ENCODE data around the gene SMIM35.
"Not testable (repeated sequence)": the region's sequence is repeated elsewhere in the genome, so short reads cannot be mapped to it uniquely, and the experiment has no call there.

Gene SMIM35

GRCh38 chr11:118080296-118080695 is 6.5 kb downstream of the SMIM35 start:
- H3K4me3 Mint-ChIP-seq, result no peak overlapping the region
- H3K4me1 Mint-ChIP-seq (ENCODE audit: low read depth), result no peaks in the 10 kb centered on the region
- no peaks in the 10 kb centered on the region for H3K9me3 Mint-ChIP-seq
- no peak for DNase-seq
- H3K27me3 Mint-ChIP-seq, result no peaks in the 10 kb centered on the region
- no peaks in the 10 kb centered on the region for H3K36me3 Mint-ChIP-seq (ENCODE audit: low read depth)
- no peak overlapping the region for H3K27ac Mint-ChIP-seq

- no peak for DNase-seq
- no peaks in the 10 kb centered on the region for H3K9me3 Mint-ChIP-seq
- H3K27ac Mint-ChIP-seq, result no peak overlapping the region
- H3K4me1 Mint-ChIP-seq (ENCODE audit: low read depth), result no peaks in the 10 kb centered on the region
- H3K36me3 Mint-ChIP-seq (ENCODE audit: low read depth), result no peaks in the 10 kb centered on the region
- H3K27me3 Mint-ChIP-seq, result no peaks in the 10 kb centered on the region
- H3K4me3 Mint-ChIP-seq, result no peak overlapping the region
Measured at GRCh38 chr11:118079491-118079890, 7.3 kb downstream of the SMIM35 start.

DNA sequence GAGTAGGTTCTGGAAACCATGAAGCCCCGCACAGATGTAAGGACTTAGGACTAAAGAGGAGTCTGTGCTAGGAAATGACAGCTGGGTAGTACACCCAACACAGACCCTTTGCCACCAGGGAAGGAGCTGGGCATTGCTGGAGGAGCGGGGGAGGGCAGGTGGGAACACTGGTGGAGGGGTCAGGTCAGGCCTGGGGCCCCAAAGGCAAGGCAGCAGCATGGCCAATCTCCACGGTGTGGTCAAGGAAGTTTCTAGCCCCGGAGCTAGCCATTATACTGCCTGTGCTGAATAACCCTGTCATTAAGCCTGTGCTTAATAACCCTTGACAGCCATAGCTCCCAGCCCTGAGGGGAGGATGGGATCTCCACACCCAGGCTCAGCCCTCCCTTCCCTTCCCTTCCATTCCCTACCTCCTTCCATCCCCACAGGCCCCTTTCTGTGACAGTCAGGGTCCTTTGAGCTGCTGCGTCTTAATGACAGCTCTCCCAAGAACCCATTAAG is 7.8 kb downstream of the SMIM35 start:
- H3K4me3 Mint-ChIP-seq, result no peak overlapping the region
- H3K27ac Mint-ChIP-seq, result no peak overlapping the region
- H3K4me1 Mint-ChIP-seq (ENCODE audit: low read depth), result no peaks in the 10 kb centered on the region
- H3K36me3 Mint-ChIP-seq (ENCODE audit: low read depth), result no peaks in the 10 kb centered on the region
- no peak for DNase-seq
- no peaks in the 10 kb centered on the region for H3K9me3 Mint-ChIP-seq
- H3K27me3 Mint-ChIP-seq, result no peaks in the 10 kb centered on the region

- no peak within 1 kb of the TSS for H3K27ac Mint-ChIP-seq
- H3K4me3 Mint-ChIP-seq, result no peak within 1 kb of the TSS
- H3K9me3 Mint-ChIP-seq, result no peaks in the 10 kb centered on the region
- no peaks in the 10 kb centered on the region for H3K27me3 Mint-ChIP-seq
- H3K4me1 Mint-ChIP-seq (ENCODE audit: low read depth), result peaks cover under 1% of the 10 kb centered on the region
- H3K36me3 Mint-ChIP-seq (ENCODE audit: low read depth), result no peaks in the 10 kb centered on the region
- DNase-seq, result no peak
Measured at GRCh38 chr11:118076754-118077281, 9.9 kb downstream of the SMIM35 start, which contains the start of gene TMPRSS4. Gene TMPRSS4, plus strand, starts transcription at chr11:118077078. Its CDS starts 225 bp downstream, at chr11:118077303.

GRCh38 chr11:118074785-118075184 is 12.0 kb downstream of the SMIM35 start:
- no peak overlapping the region for H3K27ac Mint-ChIP-seq
- H3K4me1 Mint-ChIP-seq (ENCODE audit: low read depth), result peaks cover 2% of the 10 kb centered on the region
- DNase-seq, result no peak
- no peak overlapping the region for H3K4me3 Mint-ChIP-seq
- H3K9me3 Mint-ChIP-seq, result no peaks in the 10 kb centered on the region
- no peaks in the 10 kb centered on the region for H3K27me3 Mint-ChIP-seq
- H3K36me3 Mint-ChIP-seq (ENCODE audit: low read depth), result no peaks in the 10 kb centered on the region

GRCh38 chr11:118074091-118074685 is 12.6 kb downstream of the SMIM35 start:
- Mint-ChIP-seq H3K36me3 (ENCODE audit: low read depth) (no peaks in the 10 kb centered on the region), H3K27me3 (no peaks in the 10 kb centered on the region), H3K27ac (no peak overlapping the region), H3K4me3 (no peak overlapping the region), H3K9me3 (no peaks in the 10 kb centered on the region), H3K4me1 (ENCODE audit: low read depth) (peaks cover 2% of the 10 kb centered on the region)
- no peak for DNase-seq

DNA sequence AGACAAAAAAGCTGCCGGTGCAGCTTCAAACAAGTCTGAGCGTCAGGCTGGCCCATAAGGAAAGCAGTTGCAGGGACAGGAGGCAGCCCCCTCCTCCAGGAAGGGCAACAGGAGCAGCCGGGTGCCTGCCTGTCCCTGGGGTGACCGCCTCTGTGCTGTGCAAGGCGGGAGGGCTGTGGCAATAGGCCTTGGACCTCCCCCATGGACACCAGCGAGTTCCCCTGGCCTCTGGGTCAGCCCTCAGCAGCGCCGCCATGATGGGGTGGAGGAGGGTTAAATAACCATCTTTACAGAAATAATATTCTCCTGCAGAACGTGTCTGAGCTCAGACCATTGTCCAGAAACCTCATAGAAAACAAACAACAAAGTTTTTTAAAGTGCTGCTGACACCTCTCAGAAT is 13.2 kb downstream of the SMIM35 start:
- Mint-ChIP-seq H3K27ac (no peak overlapping the region), H3K27me3 (no peaks in the 10 kb centered on the region), H3K4me1 (ENCODE audit: low read depth) (peaks cover 2% of the 10 kb centered on the region), H3K36me3 (ENCODE audit: low read depth) (no peaks in the 10 kb centered on the region), H3K9me3 (no peaks in the 10 kb centered on the region), H3K4me3 (no peak overlapping the region)
- DNase-seq, result no peak

GRCh38 chr11:118071416-118072030 is 15.2 kb downstream of the SMIM35 start:
- Mint-ChIP-seq H3K27ac (no peak overlapping the region), H3K4me1 (ENCODE audit: low read depth) (peaks cover 2% of the 10 kb centered on the region), H3K4me3 (no peak overlapping the region), H3K36me3 (ENCODE audit: low read depth) (no peaks in the 10 kb centered on the region), H3K9me3 (no peaks in the 10 kb centered on the region), H3K27me3 (no peaks in the 10 kb centered on the region)
- DNase-seq, result no peak

- Mint-ChIP-seq H3K36me3 (ENCODE audit: low read depth) (no peaks in the 10 kb centered on the region), H3K27me3 (no peaks in the 10 kb centered on the region), H3K4me1 (ENCODE audit: low read depth) (peaks cover 2% of the 10 kb centered on the region), H3K9me3 (no peaks in the 10 kb centered on the region), H3K27ac (no peak overlapping the region), H3K4me3 (no peak overlapping the region)
- DNase-seq, result no peak
Measured at GRCh38 chr11:118068945-118069612, 17.7 kb downstream of the SMIM35 start.

DNA sequence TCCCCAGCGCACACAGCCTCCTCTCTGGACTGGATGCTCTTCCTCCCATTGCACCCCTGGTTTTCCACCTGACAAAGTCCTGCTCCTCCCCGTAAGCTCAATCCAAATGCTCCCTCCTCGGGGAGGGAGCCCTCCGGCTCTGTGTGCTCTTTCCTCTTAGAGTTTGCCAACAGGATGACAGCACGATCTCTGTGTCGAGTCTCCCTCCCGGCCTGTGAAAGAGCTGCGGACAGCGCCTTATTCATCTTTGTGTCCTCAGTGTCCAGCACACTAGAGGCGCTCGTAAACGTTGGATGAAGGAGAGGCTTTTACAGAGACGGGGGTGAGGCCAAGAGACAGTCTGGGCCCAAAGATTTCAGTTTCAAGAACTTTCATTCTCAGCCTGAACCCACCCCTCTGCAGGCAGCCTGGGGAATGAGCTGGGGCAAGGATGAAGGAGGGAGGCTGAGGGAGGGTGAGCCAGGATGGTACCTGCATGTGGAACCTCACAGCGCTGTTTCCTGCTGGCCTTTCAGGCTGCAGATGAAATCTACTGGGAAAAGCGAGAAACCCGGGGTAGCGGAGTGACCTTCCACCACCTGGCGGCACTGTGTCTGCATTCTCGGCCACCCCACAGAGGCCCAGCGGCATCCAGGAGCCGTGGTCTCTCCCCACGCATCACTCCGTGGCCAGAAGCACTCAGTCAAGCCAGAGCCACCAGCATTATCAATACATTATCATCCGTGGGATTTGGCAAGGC is 18.4 kb downstream of the SMIM35 start:
- Mint-ChIP-seq H3K9me3 (no peaks in the 10 kb centered on the region), H3K4me1 (ENCODE audit: low read depth) (peaks cover 2% of the 10 kb centered on the region), H3K4me3 (no peak overlapping the region), H3K36me3 (ENCODE audit: low read depth) (no peaks in the 10 kb centered on the region), H3K27me3 (no peaks in the 10 kb centered on the region), H3K27ac (no peak overlapping the region)
- DNase-seq, result no peak

DNA sequence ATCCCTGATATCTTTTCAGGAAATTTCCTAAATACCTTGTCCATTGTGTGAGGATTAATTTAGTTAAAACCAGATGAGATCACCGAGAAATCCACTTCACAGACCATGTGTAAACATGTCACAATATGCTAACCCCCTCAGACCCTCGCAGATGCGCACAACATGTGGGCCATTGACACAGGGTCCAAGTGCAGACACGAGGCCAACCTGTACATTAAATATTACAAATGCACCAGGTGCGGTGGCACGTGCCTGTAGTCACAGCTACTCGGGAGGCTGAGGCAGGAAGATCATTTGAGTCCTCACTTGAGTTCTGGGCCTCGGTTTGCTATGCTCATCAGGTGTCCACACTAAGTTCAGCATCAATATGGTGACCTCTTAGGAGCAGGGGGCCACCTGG is 19.8 kb downstream of the SMIM35 start:
- H3K36me3 Mint-ChIP-seq (ENCODE audit: low read depth), result no peaks in the 10 kb centered on the region
- no peaks in the 10 kb centered on the region for H3K27me3 Mint-ChIP-seq
- H3K9me3 Mint-ChIP-seq, result no peaks in the 10 kb centered on the region
- peaks cover 2% of the 10 kb centered on the region for H3K4me1 Mint-ChIP-seq (ENCODE audit: low read depth)
- no peak for DNase-seq
- H3K27ac Mint-ChIP-seq, result no peak overlapping the region
- no peak overlapping the region for H3K4me3 Mint-ChIP-seq

GRCh38 chr11:118065384-118065783 is 21.4 kb downstream of the SMIM35 start:
- Mint-ChIP-seq H3K27ac (no peak overlapping the region), H3K9me3 (no peaks in the 10 kb centered on the region), H3K4me3 (no peak overlapping the region), H3K36me3 (ENCODE audit: low read depth) (no peaks in the 10 kb centered on the region), H3K27me3 (no peaks in the 10 kb centered on the region), H3K4me1 (ENCODE audit: low read depth) (no peaks in the 10 kb centered on the region)
- no peak for DNase-seq

DNA sequence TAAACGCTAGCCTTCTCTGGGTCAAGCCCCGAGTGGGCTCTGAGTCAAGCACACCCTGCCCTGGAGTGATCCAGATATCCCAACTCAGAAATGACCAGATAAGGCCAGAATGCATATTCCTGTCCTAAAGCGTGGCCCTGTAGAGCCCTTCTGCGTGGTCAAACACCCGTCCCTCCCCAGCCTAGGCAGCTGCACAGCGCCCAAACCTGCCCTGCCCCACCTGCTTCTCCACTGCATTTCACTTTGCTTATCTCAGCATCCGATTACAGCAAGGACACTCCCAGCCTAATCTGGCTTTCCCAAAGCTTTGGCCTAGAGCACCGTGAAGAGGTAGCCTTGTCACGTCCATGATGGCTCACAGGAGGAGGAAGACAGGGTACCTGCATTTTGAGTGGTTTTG is 21.8 kb downstream of the SMIM35 start:
- DNase-seq, result no peak
- no peaks in the 10 kb centered on the region for H3K36me3 Mint-ChIP-seq (ENCODE audit: low read depth)
- no peak overlapping the region for H3K27ac Mint-ChIP-seq
- H3K4me3 Mint-ChIP-seq, result no peak overlapping the region
- H3K27me3 Mint-ChIP-seq, result no peaks in the 10 kb centered on the region
- no peaks in the 10 kb centered on the region for H3K9me3 Mint-ChIP-seq
- H3K4me1 Mint-ChIP-seq (ENCODE audit: low read depth), result no peaks in the 10 kb centered on the region

DNA sequence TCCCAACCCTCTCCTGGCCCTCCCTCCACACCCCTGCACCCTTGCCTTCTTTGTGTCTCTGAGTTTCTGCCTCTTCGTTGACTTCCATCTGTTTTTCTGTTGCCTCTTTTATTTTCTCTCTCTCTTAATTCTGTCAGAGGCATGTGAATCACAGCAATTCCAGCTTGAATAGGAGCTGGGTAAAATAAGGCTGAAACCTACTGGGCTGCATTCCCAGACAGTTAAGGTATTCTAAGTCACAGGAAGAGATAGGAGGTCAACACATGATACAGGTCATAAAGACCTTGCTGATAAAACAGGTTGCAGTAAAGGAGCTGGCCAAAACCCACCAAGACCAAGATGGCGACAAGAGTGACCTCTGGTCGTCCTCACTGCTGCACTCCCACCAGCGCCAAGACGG is 24.1 kb downstream of the SMIM35 start:
- not testable (repeated sequence) for H3K27me3 Mint-ChIP-seq; H3K4me3 Mint-ChIP-seq; H3K27ac Mint-ChIP-seq; DNase-seq; H3K9me3 Mint-ChIP-seq; H3K36me3 Mint-ChIP-seq (ENCODE audit: low read depth); H3K4me1 Mint-ChIP-seq (ENCODE audit: low read depth)

Measured in activated T-cell treated with anti-CD3 and anti-CD28 coated beads, Interleukin-2, amount 50 U/mL, for 24 hours (primary cell).